GM12878 (cell line): ENCODE data around the gene PSMA7. TPM values are rescaled to one million over a fixed set of nuclear protein-coding genes. Genes with fewer than 3 reads are reported as not detected.

Source experiments
- ATAC-seq: fragments of 200-7000 bp; cut with Tn5 transposase; 3 replicates; pipeline ENCODE4 v1.9.1; 2020; ENCODE audit warnings: mild to moderate bottlenecking, moderate library complexity
- BruUV-seq: library from RNA; stranded (reverse); fragments of 400-500 nt; replicated peaks from 2 replicates; lab custom pipeline; 2021; lab: Mats Ljungman, UMichigan
- CTCF ChIA-PET: fragments of 300-600 bp; sonication (Branson Sonifier 250); formaldehyde crosslinking; extraction: SDS; loops from one replicate; lab custom pipeline; 2021; ENCODE audit warnings: inconsistent platforms; lab: Yijun Ruan, JAX
- POLR2A ChIA-PET: fragments of 350-600 bp; formaldehyde crosslinking; extraction: SDS; loops from one replicate; lab custom pipeline; 2021; ENCODE audit warnings: inconsistent platforms; lab: Charles Lee
- RAD21 ChIA-PET: fragments of 300-600 bp; sonication (Branson Sonifier 250); formaldehyde crosslinking; loops from one replicate; lab custom pipeline; 2023; ENCODE audit warnings: antibody characterized with exemption; ENCODE audit not compliant: unreplicated experiment; lab: Charles Lee
- SMC1A ChIA-PET: fragments of 300-600 bp; sonication (Branson Sonifier 250); formaldehyde crosslinking; loops from one replicate; lab custom pipeline; 2023; ENCODE audit not compliant: unreplicated experiment, uncharacterized antibody; lab: Charles Lee
- DNase-seq: peaks from one replicate; pipeline ENCODE4 v3.0.0-alpha.2; 2011; ENCODE audit warnings: low read depth, low spot score
- FAIRE-seq: peaks from 3 replicates; lab custom pipeline; 2011; peaks lifted over from hg19 to GRCh38; lab: Jason Lieb, UNC
- H2AFZ ChIP-seq: 2 replicates; pipeline ENCODE4 v1.6.0; 2011; ENCODE audit warnings: low read depth, low read length, control low read depth; ENCODE audit not compliant: control insufficient read depth
- H3K27ac ChIP-seq: 2 replicates; pipeline ENCODE4 v1.5.1; 2011; ENCODE audit warnings: control low read depth; ENCODE audit not compliant: control insufficient read depth, insufficient read depth
- H3K27me3 ChIP-seq, 2 experiments: replicated peaks in 1 of 2; 2 replicates each; pipeline versions ENCODE4 v1.6.0 to v1.6.1; 2011; ENCODE audit warnings: low read length in 1 of 2; ENCODE audit not compliant: control insufficient read depth in 2 of 2, insufficient read depth in 2 of 2
- H3K36me3 ChIP-seq, 2 experiments: 2 replicates each; pipeline ENCODE4 v1.5.1; 2011; ENCODE audit warnings: low read length in 1 of 2; ENCODE audit not compliant: control insufficient read depth in 2 of 2, insufficient read depth in 2 of 2
- H3K4me1 ChIP-seq: 2 replicates; pipeline ENCODE4 v1.6.1; 2011; ENCODE audit warnings: mild to moderate bottlenecking, low read length, moderate library complexity, mixed read lengths; ENCODE audit not compliant: control insufficient read depth, insufficient read depth
- H3K4me2 ChIP-seq: 2 replicates; pipeline ENCODE4 v1.6.0; 2011; ENCODE audit warnings: control low read depth; ENCODE audit not compliant: control insufficient read depth, insufficient read depth
- H3K4me3 ChIP-seq: fragments of 200-600 bp; sonication (generic); 2 replicates; pipeline ENCODE4 v1.5.1; 2016
- H3K79me2 ChIP-seq: 2 replicates; pipeline ENCODE4 v1.6.0; 2011; ENCODE audit warnings: low read length; ENCODE audit not compliant: control insufficient read depth, insufficient read depth
- H3K9ac ChIP-seq: 2 replicates; pipeline ENCODE4 v1.8.0; 2011; ENCODE audit warnings: low read length, control low read depth, mixed read lengths; ENCODE audit not compliant: control insufficient read depth, insufficient read depth
- H3K9me3 ChIP-seq: replicated peaks from 3 replicates; pipeline ENCODE4 v1.5.1; 2011; ENCODE audit warnings: mild to moderate bottlenecking, low read length; ENCODE audit not compliant: control insufficient read depth, insufficient read depth
- H4K20me1 ChIP-seq: 2 replicates; pipeline ENCODE4 v1.6.0; 2011; ENCODE audit not compliant: control insufficient read depth, insufficient read depth
- BHLHE40 ChIP-seq, 2 experiments: fragments of 450-650 bp in 1 of 2; IDR thresholded peaks; 2 replicates each; pipeline ENCODE4 v1.6.1; 2011 to 2017; ENCODE audit warnings: low read depth in 2 of 2, borderline replicate concordance in 1 of 2, improper control_type of control experiment in 1 of 2, low read length in 1 of 2, mild to moderate bottlenecking in 1 of 2
- BRCA1 ChIP-seq: IDR thresholded peaks from 2 replicates; pipeline ENCODE4 v1.6.1; 2011; ENCODE audit warnings: low read depth, low read length, improper control_type of control experiment
- EED ChIP-seq: sonication (generic); IDR thresholded peaks from 2 replicates; pipeline ENCODE4 v1.6.1; 2016; ENCODE audit warnings: antibody characterized with exemption, low read depth
- EP300 ChIP-seq, 2 experiments: fragments of 150-350 bp in 1 of 2; IDR thresholded peaks; 2 replicates each; pipeline ENCODE4 v1.6.1; 2011 to 2012; ENCODE audit warnings: low read depth in 2 of 2, low read length in 2 of 2, borderline replicate concordance in 1 of 2, improper control_type of control experiment in 1 of 2, inconsistent platforms in 1 of 2; ENCODE audit not compliant: control insufficient read depth in 1 of 2
- MTA2 ChIP-seq: fragments of 450-650 bp; IDR thresholded peaks from 2 replicates; pipeline ENCODE4 v1.6.1; 2016; ENCODE audit warnings: low read depth, mild to moderate bottlenecking, moderate library complexity
- NFYA ChIP-seq: IDR thresholded peaks from 2 replicates; pipeline ENCODE4 v1.6.1; 2011; ENCODE audit warnings: low read depth, mild to moderate bottlenecking, low read length, improper control_type of control experiment, borderline replicate concordance
- PML ChIP-seq: IDR thresholded peaks from 2 replicates; pipeline ENCODE4 v1.6.1; 2012; ENCODE audit warnings: low read length, inconsistent platforms
- POLR2A ChIP-seq: IDR thresholded peaks from 2 replicates; pipeline ENCODE4 v1.6.1; 2011; ENCODE audit warnings: low read depth, mild to moderate bottlenecking, low read length
- POLR2AphosphoS2 ChIP-seq: IDR thresholded peaks from 2 replicates; pipeline ENCODE4 v1.6.1; 2011; ENCODE audit warnings: low read depth, mild to moderate bottlenecking, low read length, improper control_type of control experiment, moderate library complexity
- RAD51 ChIP-seq: fragments of 450-650 bp; IDR thresholded peaks from 2 replicates; pipeline ENCODE4 v1.6.1; 2016; ENCODE audit warnings: moderate library complexity, mild to moderate bottlenecking, inconsistent platforms
- RFX5 ChIP-seq: IDR thresholded peaks from 2 replicates; pipeline ENCODE4 v1.6.1; 2011; ENCODE audit warnings: low read depth, low read length, improper control_type of control experiment
- SUZ12 ChIP-seq: fragments of 200-600 bp; sonication (generic); IDR thresholded peaks from one replicate; pipeline ENCODE4 v1.6.1; 2018; ENCODE audit warnings: antibody characterized with exemption, mild to moderate bottlenecking; ENCODE audit not compliant: unreplicated experiment
- TCF7 ChIP-seq: IDR thresholded peaks from 2 replicates; pipeline ENCODE4 v1.6.1; 2014; ENCODE audit warnings: antibody characterized with exemption, borderline replicate concordance
- ZNF217 ChIP-seq: fragments of 450-650 bp; IDR thresholded peaks from 2 replicates; pipeline ENCODE4 v1.6.1; 2017; ENCODE audit warnings: antibody characterized with exemption, mild to moderate bottlenecking
- ZNF384 ChIP-seq: IDR thresholded peaks from 2 replicates; pipeline ENCODE4 v1.6.1; 2012; ENCODE audit warnings: low read depth, mild to moderate bottlenecking, low read length, improper control_type of control experiment, borderline replicate concordance
- ZNF622 ChIP-seq: fragments of 450-650 bp; IDR thresholded peaks from 2 replicates; pipeline ENCODE4 v1.6.1; 2017; ENCODE audit warnings: mild to moderate bottlenecking, inconsistent platforms
- WGBS: methylation state at CpG from one replicate; pipeline ENCODE4 v1.1.6; 2016; ENCODE audit warnings: low lambda C conversion rate; ENCODE audit not compliant: insufficient replicate concordance, insufficient coverage; ENCODE audit errors: missing lambda C conversion rate; 5-methylcytosine and 5-hydroxymethylcytosine counted together
- in situ Hi-C: fragments of 300-500 bp; cut with MboI; formaldehyde crosslinking; loops from 9 replicates; pipeline ENCODE4 v1.14.3; 2018; ENCODE audit warnings: mixed read lengths
- intact Hi-C: fragments of 100-400 bp; cut with micrococcal nuclease; formaldehyde crosslinking; loops from one replicate; pipeline ENCODE4 v1.14.2; 2022; ENCODE audit not compliant: unreplicated experiment
- polyA plus RNA-seq, 11 experiments: library from polyadenylated mRNA; depleted of rRNA in 4 of 11; unstranded in 6 of 11; stranded (reverse) in 5 of 11; fragments of >200 nt; fragmentation: Nextera tagmentation in 4 of 11; fragmentation: Illumina TruSeq in 1 of 11; extraction: Ambion mirVana in 4 of 11; extraction: Trizol in 1 of 11; gene quantifications; 1 replicate in 1 of 11; 2 replicates in 10 of 11; pipeline versions ENCODE4 v1.2.1 to v1.2.3, GENCODE V29; 2011 to 2016; ENCODE audit warnings: inconsistent platforms in 2 of 11, missing spikeins in 2 of 11, low read depth in 1 of 11
- total RNA-seq, 4 experiments: library from RNA; depleted of rRNA in 3 of 4; stranded (reverse); fragments of >200 nt in 3 of 4; fragmentation: Illumina TruSeq in 1 of 4; extraction: Trizol in 1 of 4; gene quantifications; 2 replicates each; pipeline versions ENCODE4 v1.2.1 to v1.2.3, GENCODE V29; 2013 to 2021
- TF ChIP-seq, protein P1 (sequence below): fragments of 450-650 bp; IDR thresholded peaks from 2 replicates; pipeline ENCODE4 v1.6.1; 2016; ENCODE audit warnings: mild to moderate bottlenecking
- TF ChIP-seq, protein P2 (sequence below), 3 experiments: IDR thresholded peaks in 2 of 3; conservative IDR thresholded peaks in 1 of 3; 2 replicates each; pipeline ENCODE4 v1.5.1; 2011; ENCODE audit warnings: low read depth in 3 of 3, low read length in 3 of 3, mild to moderate bottlenecking in 3 of 3, control low read depth in 2 of 3, moderate library complexity in 2 of 3, inconsistent platforms in 1 of 3, mixed read lengths in 1 of 3; ENCODE audit not compliant: control insufficient read depth in 2 of 3, insufficient read depth in 1 of 3; ENCODE audit errors: extremely low read depth in 1 of 3
- TF ChIP-seq, protein P3 (sequence below): IDR thresholded peaks from 2 replicates; pipeline ENCODE4 v1.6.1; 2011; ENCODE audit warnings: mild to moderate bottlenecking, low read depth, low read length, moderate library complexity; ENCODE audit not compliant: insufficient replicate concordance
- TF ChIP-seq, protein P4 (sequence below): fragments of 150-350 bp; IDR thresholded peaks from 2 replicates; pipeline ENCODE4 v1.6.1; 2014; ENCODE audit warnings: mild to moderate bottlenecking, low read depth, low read length

PSMA7 gene
- total and polyA plus RNA-seq, 10 of the 15 experiments (the other 5 are each of a cell fraction or from before 2014, with no cell fraction given) = 216 to 857 (median 368) TPM

DNA sequence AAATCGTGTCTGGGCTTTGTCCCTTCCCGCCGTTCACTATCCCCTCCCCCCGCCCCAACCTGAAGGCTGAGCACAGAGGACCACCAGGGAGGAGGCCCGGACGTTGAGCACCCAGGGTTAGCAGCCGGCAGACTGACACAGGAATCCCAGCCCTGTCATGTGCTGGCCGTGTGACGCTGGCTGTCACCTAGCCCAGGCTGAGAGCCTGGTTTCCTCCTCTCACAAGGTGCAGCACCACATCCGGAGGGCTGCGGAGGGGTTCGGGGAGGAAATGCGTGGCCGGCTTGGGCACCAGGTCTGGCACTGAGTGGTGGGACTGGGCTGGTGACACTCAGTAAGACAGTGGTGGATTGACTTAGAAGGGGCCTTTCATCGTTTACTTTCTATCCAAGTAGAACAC is 25.5 kb downstream of the PSMA7 start:
- ATAC-seq = no peak
- Histone ChIP-seq H3K36me3 (no peaks in the 10 kb centered on the region), H3K27me3 (no peaks in the 10 kb centered on the region), H3K9me3 (peaks cover 7% of the 10 kb centered on the region; the same call in 1 of the 3 replicates), H3K9ac (no peak overlapping the region), H3K4me3 (no peak overlapping the region), H3K4me1 (no peaks in the 10 kb centered on the region; the same call in 1 of the 2 replicates), H3K27ac (no peak overlapping the region), H3K79me2 (peaks cover 2% of the 10 kb centered on the region), H4K20me1 (no peaks in the 10 kb centered on the region), H3K4me2 (no peak overlapping the region), H2AFZ (no peak overlapping the region)
- WGBS = 21% methylated on average over 12 of the region's 15 CpGs
- FAIRE-seq = no peak
- ChIA-PET CTCF (no interaction called here), SMC1A (no interaction called here), RAD21 (no interaction called here), POLR2A (no interaction called here)
- no TSS peak for BruUV-seq
- no peak for DNase-seq
- intact Hi-C loops = no loop called here
- TF ChIP-seq ZNF217 = no peak
- TF ChIP-seq BRCA1 = no peak
- no peak for TF ChIP-seq POLR2AphosphoS2
- TF ChIP-seq, protein P1, sequence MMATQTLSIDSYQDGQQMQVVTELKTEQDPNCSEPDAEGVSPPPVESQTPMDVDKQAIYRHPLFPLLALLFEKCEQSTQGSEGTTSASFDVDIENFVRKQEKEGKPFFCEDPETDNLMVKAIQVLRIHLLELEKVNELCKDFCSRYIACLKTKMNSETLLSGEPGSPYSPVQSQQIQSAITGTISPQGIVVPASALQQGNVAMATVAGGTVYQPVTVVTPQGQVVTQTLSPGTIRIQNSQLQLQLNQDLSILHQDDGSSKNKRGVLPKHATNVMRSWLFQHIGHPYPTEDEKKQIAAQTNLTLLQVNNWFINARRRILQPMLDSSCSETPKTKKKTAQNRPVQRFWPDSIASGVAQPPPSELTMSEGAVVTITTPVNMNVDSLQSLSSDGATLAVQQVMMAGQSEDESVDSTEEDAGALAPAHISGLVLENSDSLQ = peak; percentile 46; the same call in 1 of the 2 replicates
- no peak for TF ChIP-seq MTA2
- TF ChIP-seq, protein P2, sequence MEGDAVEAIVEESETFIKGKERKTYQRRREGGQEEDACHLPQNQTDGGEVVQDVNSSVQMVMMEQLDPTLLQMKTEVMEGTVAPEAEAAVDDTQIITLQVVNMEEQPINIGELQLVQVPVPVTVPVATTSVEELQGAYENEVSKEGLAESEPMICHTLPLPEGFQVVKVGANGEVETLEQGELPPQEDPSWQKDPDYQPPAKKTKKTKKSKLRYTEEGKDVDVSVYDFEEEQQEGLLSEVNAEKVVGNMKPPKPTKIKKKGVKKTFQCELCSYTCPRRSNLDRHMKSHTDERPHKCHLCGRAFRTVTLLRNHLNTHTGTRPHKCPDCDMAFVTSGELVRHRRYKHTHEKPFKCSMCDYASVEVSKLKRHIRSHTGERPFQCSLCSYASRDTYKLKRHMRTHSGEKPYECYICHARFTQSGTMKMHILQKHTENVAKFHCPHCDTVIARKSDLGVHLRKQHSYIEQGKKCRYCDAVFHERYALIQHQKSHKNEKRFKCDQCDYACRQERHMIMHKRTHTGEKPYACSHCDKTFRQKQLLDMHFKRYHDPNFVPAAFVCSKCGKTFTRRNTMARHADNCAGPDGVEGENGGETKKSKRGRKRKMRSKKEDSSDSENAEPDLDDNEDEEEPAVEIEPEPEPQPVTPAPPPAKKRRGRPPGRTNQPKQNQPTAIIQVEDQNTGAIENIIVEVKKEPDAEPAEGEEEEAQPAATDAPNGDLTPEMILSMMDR (IDR thresholded peaks at IDR 0.05 in 2 of 3, conservative IDR thresholded peaks at IDR 0.05 in 1 of 3; ENCODE audit: control insufficient read depth in 2 of 3, extremely low read depth in 1 of 3, insufficient read depth in 1 of 3, low read depth in 3 of 3, low read length in 3 of 3) = no peak
- TF ChIP-seq RFX5 = no peak
- no peak for TF ChIP-seq EP300 (IDR thresholded peaks at IDR 0.05; ENCODE audit: borderline replicate concordance in 1 of 2, control insufficient read depth in 1 of 2, low read depth in 2 of 2, low read length in 2 of 2)
- peak; percentile 36; the same call in 1 of the 2 replicates for TF ChIP-seq RAD51
- no peak for TF ChIP-seq SUZ12
- no peak for TF ChIP-seq NFYA
- no peak for TF ChIP-seq ZNF384
- TF ChIP-seq, protein P3, sequence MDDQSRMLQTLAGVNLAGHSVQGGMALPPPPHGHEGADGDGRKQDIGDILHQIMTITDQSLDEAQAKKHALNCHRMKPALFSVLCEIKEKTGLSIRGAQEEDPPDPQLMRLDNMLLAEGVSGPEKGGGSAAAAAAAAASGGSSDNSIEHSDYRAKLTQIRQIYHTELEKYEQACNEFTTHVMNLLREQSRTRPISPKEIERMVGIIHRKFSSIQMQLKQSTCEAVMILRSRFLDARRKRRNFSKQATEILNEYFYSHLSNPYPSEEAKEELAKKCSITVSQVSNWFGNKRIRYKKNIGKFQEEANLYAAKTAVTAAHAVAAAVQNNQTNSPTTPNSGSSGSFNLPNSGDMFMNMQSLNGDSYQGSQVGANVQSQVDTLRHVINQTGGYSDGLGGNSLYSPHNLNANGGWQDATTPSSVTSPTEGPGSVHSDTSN = no peak
- no peak for TF ChIP-seq TCF7
- TF ChIP-seq PML = no peak
- peak; percentile 37 to 68; a peak in 2 of 4 replicates for TF ChIP-seq BHLHE40 (IDR thresholded peaks at IDR 0.05; ENCODE audit: borderline replicate concordance in 1 of 2, low read depth in 2 of 2, low read length in 1 of 2)
- no peak for TF ChIP-seq EED
- TF ChIP-seq, protein P4, sequence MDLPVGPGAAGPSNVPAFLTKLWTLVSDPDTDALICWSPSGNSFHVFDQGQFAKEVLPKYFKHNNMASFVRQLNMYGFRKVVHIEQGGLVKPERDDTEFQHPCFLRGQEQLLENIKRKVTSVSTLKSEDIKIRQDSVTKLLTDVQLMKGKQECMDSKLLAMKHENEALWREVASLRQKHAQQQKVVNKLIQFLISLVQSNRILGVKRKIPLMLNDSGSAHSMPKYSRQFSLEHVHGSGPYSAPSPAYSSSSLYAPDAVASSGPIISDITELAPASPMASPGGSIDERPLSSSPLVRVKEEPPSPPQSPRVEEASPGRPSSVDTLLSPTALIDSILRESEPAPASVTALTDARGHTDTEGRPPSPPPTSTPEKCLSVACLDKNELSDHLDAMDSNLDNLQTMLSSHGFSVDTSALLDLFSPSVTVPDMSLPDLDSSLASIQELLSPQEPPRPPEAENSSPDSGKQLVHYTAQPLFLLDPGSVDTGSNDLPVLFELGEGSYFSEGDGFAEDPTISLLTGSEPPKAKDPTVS = no peak
- TF ChIP-seq POLR2A = no peak
- TF ChIP-seq ZNF622 = no peak
- in situ Hi-C loops = no loop called here
